Activated gamma-delta T cell (primary cell): Measurements from ENCODE around the gene DPM2.

Source experiments
- DNase-seq: peaks from one replicate; lab custom pipeline; 2025; lab: John Stamatoyannopoulos, UW

DPM2 gene

DNA sequence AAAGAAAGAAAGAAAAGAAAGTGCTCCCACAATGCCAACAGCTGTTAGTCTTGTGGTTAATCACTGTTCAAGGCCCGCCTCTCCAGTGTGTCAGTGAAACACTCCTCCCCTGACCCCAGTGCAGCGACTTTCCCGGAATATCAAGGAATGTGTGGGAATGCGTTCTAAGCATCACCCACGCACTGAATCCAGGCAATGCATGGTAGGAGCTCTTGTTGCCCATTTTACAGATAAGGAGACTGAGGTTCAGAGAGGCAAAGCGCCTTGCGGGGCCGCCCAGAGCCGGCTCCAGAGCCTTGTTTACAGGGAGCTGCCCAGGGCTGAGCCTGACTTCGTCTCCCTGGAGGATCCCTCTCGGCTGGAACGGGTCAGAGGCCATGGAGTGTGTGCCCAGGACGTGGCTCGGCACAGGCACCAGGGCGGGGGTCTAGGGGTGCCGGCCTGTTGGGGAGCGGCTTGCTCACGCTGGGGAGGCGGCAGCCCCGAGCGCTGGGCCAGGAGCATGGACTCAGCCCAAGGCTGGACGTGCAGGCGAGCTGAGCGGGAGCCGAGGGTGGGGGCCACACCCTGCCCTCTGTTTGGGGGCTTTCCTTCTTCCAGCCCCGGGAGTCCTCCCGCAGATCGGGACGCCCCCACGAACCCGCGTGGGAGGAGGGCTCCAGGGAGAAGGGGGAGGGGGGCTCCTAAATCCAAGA is 39.1 kb downstream of the DPM2 start:
- DNase-seq, result no peak

GRCh38 chr9:127897193-127897692 is 40.4 kb downstream of the DPM2 start:
- DNase-seq, result no peak

- DNase-seq, result no peak
Measured at GRCh38 chr9:127896395-127897192, 41.1 kb downstream of the DPM2 start.

- DNase-seq, result no peak
Measured at GRCh38 chr9:127895811-127896210, 41.8 kb downstream of the DPM2 start.

DNA sequence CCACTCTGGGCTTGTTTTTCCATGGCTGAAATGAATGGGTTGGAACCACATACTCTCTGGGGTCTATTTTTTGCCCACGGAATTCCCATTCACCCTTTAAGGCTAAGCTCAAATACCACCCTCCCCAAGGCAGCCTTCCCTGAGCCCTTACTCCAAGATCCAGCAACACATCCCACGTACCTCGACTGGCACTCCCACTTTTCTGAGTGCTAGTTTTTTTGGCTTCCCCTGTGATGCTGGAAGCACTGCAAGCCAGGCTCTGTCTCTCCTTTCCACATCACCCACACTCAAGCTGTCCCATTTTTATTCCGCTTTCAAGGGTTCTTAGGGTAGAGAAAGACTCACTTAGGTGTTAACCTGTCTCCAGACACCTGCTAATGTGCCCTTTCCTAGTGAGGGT is 44.3 kb downstream of the DPM2 start:
- DNase-seq, result no peak

GRCh38 chr9:127892831-127893230 is 44.8 kb downstream of the DPM2 start:
- no peak for DNase-seq

- DNase-seq, result no peak
Measured at GRCh38 chr9:127890053-127890452, 47.6 kb downstream of the DPM2 start.

DNA sequence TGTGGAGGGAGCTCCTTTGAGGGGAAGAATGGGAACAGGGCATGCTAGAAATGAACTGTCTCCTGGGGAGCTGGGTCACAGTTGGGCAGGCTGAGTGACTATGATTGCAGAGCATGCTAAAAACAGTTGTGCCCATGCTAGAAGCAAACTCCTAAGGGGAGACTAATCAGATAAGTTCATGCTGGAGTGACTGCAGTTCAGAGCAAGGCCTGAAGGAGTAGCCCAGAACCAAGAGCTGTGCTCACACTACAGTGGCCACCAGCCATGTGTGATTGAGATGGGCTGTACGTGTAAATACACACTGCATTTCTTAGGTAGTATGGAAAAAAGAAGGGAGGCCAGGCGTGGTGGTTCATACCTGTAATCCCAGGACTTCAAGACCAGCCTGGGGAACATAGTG is 49.9 kb downstream of the DPM2 start:
- DNase-seq, result no peak

DNA sequence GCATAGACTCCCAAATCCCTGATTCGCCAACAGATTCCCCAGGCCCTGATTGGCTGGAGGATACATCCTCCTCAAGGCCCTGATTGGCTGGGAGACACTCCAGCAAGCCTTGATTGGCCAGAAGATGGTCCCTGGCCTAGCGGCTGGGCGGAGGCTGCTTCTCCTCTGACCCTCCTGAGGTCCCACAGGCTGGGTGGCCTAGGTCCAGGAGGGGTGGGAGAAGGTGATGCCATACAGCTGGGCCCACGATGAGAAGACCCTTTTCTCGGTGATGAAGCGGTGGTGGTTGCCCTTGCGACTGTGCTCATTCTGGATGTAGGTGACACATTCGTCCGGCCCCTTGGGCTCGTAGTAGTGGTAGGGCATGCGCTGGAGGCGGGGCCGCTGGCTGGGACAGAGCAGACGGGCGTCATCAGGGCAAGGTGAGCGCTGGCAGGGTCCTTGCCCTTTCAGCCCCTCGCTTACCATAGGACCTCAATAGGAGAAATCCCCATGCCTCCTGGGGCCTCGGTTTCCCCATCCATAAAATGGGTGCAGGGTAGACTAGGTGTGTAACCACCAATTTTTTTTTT is 51.2 kb downstream of the DPM2 start:
- no peak for DNase-seq

GRCh38 chr9:127885508-127886281 is 52.0 kb downstream of the DPM2 start:
- no peak for DNase-seq
